Upper lobe of right lung (tissue), 1 donor: Measurements from ENCODE around the gene SUMO3. TPM values are rescaled to one million over a fixed set of nuclear protein-coding genes. Genes with fewer than 3 reads are reported as not detected.

Experiments used
- ATAC-seq: fragments of 200-7000 bp; cut with Tn5 transposase; one replicate; pipeline ENCODE4 v1.9.1; 2020; ENCODE audit warnings: mild to moderate bottlenecking, moderate library complexity
- DNase-seq: peaks from one replicate; pipeline ENCODE4 v3.0.0-alpha.2; 2020
- H3K27ac ChIP-seq: fragments of 200-600 bp; one replicate; pipeline ENCODE4 v1.8.0; 2022
- H3K27me3 ChIP-seq: fragments of 200-600 bp; one replicate; pipeline ENCODE4 v1.8.0; 2022; ENCODE audit warnings: mild to moderate bottlenecking
- H3K36me3 ChIP-seq: fragments of 200-600 bp; one replicate; pipeline ENCODE4 v1.8.0; 2022
- H3K4me1 ChIP-seq: fragments of 200-600 bp; one replicate; pipeline ENCODE4 v1.8.0; 2022
- H3K4me3 ChIP-seq: fragments of 200-600 bp; one replicate; pipeline ENCODE4 v1.8.0; 2022; ENCODE audit warnings: mild to moderate bottlenecking
- H3K9me3 ChIP-seq: fragments of 200-600 bp; one replicate; pipeline ENCODE4 v1.8.0; 2022
- intact Hi-C: fragments of 100-400 bp; cut with DNase I; formaldehyde crosslinking; loops from one replicate; pipeline ENCODE4 v1.11.0; 2022
- total RNA-seq: library from RNA; stranded (reverse); fragmentation: NEBNext Ultra II Directional; extraction: Animal tissue kit (Norgen Biotek cat#: 25700); gene quantifications from one replicate; pipeline ENCODE4 v1.2.1, GENCODE V29; 2021
- TF ChIP-seq, protein P1 (sequence below): fragments of 200-600 bp; IDR thresholded peaks from one replicate; pipeline ENCODE4 v1.8.0; 2022; ENCODE audit warnings: antibody characterized with exemption
- donor health status: DM: no; HTN: yes; CAD: no; lungs with severe emphysema.

SUMO3 gene
- total RNA-seq, 1 donor from 2014 or later = 85.0 TPM

DNA sequence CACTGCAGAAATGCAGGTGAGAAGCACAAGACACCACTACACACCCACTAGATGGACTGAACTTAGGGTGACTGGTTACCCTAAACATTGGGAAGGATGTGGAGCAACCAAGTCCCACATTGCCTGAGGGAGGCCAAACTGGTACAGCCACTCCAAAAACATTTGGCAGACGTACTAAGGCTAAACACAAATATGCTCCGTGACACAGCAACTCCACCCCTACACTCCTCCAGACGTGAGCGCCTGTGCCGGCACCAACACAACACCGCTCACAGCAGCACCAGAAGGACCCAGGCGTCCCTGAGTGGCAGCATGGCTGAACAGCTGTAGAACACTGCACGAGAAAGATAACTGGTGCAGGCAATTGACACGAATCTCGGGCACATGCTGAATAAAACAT is 40.9 kb upstream of the SUMO3 start:
- no peak overlapping the region for H3K4me3 ChIP-seq
- H3K36me3 ChIP-seq = peaks cover 89% of the 10 kb centered on the region
- ATAC-seq (peak; percentile 71), DNase-seq (peak; percentile 57)
- TF ChIP-seq, protein P1, sequence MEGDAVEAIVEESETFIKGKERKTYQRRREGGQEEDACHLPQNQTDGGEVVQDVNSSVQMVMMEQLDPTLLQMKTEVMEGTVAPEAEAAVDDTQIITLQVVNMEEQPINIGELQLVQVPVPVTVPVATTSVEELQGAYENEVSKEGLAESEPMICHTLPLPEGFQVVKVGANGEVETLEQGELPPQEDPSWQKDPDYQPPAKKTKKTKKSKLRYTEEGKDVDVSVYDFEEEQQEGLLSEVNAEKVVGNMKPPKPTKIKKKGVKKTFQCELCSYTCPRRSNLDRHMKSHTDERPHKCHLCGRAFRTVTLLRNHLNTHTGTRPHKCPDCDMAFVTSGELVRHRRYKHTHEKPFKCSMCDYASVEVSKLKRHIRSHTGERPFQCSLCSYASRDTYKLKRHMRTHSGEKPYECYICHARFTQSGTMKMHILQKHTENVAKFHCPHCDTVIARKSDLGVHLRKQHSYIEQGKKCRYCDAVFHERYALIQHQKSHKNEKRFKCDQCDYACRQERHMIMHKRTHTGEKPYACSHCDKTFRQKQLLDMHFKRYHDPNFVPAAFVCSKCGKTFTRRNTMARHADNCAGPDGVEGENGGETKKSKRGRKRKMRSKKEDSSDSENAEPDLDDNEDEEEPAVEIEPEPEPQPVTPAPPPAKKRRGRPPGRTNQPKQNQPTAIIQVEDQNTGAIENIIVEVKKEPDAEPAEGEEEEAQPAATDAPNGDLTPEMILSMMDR = no peak
- H3K27ac ChIP-seq = no peak overlapping the region
- no peaks in the 10 kb centered on the region for H3K9me3 ChIP-seq
- H3K27me3 ChIP-seq = no peaks in the 10 kb centered on the region
- intact Hi-C loops = loop anchor here (10.0 kb wide), 1 partner anchor 54 kb away; the partner anchor contains the start of gene UBE2G2
- H3K4me1 ChIP-seq = peaks cover 4% of the 10 kb centered on the region

DNA sequence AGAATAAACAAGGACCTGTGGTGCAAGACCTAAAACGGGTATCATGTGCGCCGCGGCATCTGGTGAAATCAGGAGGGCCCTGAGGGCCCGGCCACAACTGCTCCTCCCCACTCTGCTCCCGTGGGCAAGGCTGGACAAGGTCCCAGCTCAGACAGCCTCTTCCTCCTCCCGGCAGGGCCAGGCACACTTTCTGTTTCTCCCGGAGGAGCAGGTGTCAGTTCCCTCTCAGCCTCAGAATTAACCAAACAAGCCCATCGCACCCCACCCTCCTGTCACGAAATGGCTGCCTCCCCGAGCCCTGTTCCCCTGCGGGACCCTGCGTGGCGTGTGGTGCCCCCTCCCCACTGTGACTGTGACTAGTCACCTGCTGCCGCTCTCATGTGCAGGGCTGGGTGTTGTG is 40.4 kb upstream of the SUMO3 start:
- no peaks in the 10 kb centered on the region for H3K27me3 ChIP-seq
- no peaks in the 10 kb centered on the region for H3K9me3 ChIP-seq
- peaks cover 84% of the 10 kb centered on the region for H3K36me3 ChIP-seq
- intact Hi-C loops = loop anchor here (10.0 kb wide), 1 partner anchor 53 kb away; the partner anchor contains the start of gene UBE2G2
- ATAC-seq (peak; percentile 17), DNase-seq (peak; percentile 56)
- TF ChIP-seq, protein P1 = no peak
- H3K4me1 ChIP-seq = peaks cover 4% of the 10 kb centered on the region
- no peak overlapping the region for H3K27ac ChIP-seq
- H3K4me3 ChIP-seq = no peak overlapping the region

DNA sequence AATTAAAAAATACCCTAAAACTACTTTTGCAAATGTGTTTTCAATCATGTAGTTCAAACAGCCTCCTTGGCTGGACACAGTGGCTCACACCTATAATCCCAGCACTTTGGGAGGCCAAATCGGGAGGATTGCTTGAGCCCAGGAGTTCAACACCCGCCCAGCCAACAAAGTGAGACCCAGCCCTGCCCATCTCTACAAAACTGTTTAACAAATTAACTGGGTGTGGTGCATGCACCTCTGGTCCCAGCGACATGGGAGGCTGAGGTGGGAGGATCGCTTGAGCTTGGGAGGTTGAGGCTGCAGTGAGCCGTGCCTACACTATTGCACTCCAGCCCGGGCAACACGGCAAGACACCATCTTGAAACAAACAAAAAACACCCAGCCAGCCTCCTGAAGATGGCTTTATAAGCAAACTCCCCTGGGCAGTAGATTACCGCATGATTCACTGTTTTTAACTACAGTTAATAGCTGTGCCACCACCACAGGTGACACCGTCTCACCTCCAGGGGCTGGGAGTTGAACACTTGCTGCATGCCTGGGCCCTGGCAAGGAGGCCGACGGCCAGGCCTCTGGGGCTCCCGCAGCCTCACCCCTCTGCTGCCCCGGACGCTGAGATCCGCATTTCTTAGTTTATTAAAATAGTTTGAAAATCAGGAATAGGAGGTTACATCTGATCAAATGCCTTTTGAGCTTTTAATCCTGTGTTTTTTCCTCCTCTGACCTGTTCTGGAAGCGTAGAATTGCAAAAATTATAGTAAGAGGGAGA is 39.4 kb upstream of the SUMO3 start:
- no peaks in the 10 kb centered on the region for H3K9me3 ChIP-seq
- peaks cover 83% of the 10 kb centered on the region for H3K36me3 ChIP-seq
- H3K27me3 ChIP-seq = no peaks in the 10 kb centered on the region
- DNase-seq = peak; percentile 21
- TF ChIP-seq, protein P1 = no peak
- no peak for ATAC-seq
- H3K27ac ChIP-seq = no peak overlapping the region
- intact Hi-C loops = loop anchor here (10.0 kb wide), 1 partner anchor 53 kb away; the partner anchor contains the start of gene UBE2G2
- peaks cover 4% of the 10 kb centered on the region for H3K4me1 ChIP-seq
- no peak overlapping the region for H3K4me3 ChIP-seq

DNA sequence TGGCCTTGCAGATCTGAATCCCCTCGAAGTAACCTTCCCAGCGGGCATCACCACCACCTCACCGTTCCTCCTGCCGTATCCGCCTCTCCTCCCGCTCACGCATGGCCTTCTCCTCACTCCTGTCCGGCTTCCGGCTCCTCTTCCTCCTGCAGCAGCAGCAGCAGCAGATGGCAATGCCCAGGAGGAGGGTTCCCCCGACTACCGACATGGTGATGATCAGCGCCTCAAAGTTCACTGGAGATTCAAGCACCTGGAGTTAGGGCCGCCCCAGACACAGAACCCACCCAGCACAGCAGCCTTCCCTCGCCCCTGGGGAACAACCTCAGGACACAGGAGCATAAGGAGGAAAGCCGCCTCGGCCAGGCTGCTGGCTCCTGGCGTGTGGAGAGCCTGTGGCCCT is 38.3 kb upstream of the SUMO3 start:
- Histone ChIP-seq H3K27me3 (no peaks in the 10 kb centered on the region), H3K9me3 (no peaks in the 10 kb centered on the region), H3K4me1 (peaks cover 4% of the 10 kb centered on the region), H3K36me3 (peaks cover 81% of the 10 kb centered on the region), H3K27ac (no peak overlapping the region), H3K4me3 (no peak overlapping the region)
- intact Hi-C loops = loop anchor here (10.0 kb wide), 1 partner anchor 51 kb away; the partner anchor contains the start of gene UBE2G2
- TF ChIP-seq, protein P1 = no peak
- ATAC-seq (no peak), DNase-seq (peak; percentile 49)

DNA sequence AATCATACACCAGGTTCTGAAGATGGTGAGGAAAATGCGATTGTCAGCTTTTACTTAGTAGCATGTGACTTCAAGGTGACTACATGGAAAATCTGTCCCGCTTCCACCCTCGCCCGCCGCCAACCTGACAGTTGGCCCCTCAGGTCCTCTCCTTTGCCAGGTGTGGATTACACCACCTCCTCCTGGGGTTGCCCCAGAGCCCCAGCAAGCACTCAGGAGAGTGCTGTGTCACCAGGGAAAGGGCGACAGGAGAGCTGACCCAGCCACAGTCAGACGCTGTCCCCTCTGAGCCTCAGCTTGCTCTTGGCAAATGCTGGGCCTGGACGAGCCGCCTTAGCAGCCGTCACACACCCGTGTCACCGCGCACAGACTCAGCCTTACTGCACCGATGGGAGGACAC is 37.7 kb upstream of the SUMO3 start:
- no peaks in the 10 kb centered on the region for H3K27me3 ChIP-seq
- H3K4me1 ChIP-seq = peaks cover 4% of the 10 kb centered on the region
- intact Hi-C loops = loop anchor here (10.0 kb wide), 1 partner anchor 51 kb away; the partner anchor contains the start of gene UBE2G2
- peaks cover 87% of the 10 kb centered on the region for H3K36me3 ChIP-seq
- ATAC-seq (no peak), DNase-seq (peak; percentile 48)
- H3K27ac ChIP-seq = no peak overlapping the region
- TF ChIP-seq, protein P1 = no peak
- no peak overlapping the region for H3K4me3 ChIP-seq
- no peaks in the 10 kb centered on the region for H3K9me3 ChIP-seq
